22Rv1 (cell line): ENCODE results near the gene HOMER1.

Experiments
- H3K27ac ChIP-seq: fragments of 450-650 bp; 2 replicates; pipeline ENCODE4 v1.5.1; 2017
- ZFX ChIP-seq: fragments of 450-650 bp; IDR thresholded peaks from 2 replicates; pipeline ENCODE4 v1.6.1; 2017; ENCODE audit warnings: antibody characterized with exemption, borderline replicate concordance
- TF ChIP-seq, protein P1 (sequence below): fragments of 450-650 bp; IDR thresholded peaks from 2 replicates; pipeline ENCODE4 v1.5.1; 2017; ENCODE audit warnings: mild to moderate bottlenecking

HOMER1 gene

DNA sequence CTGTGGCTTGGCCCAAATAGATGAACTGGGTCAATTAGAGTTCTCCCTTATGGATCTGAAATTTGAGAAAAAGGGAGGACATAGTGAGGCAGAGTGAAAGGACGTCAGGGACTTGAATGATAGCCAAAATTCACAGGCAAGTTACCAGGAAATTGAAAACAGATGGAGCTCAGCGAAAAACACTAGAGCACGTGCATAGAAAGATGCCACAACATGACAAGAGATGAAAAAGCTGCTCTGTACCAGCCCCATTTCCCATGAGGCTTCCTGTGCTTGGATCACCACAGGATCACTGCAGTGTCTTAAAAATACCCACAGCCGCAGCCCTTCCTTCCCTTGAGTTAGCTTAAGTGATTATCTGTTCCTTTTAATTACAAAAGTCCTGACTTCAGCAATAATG lies 39.0 kb upstream of the HOMER1 start:
- no peak overlapping the region for H3K27ac ChIP-seq
- no peak for TF ChIP-seq ZFX
- TF ChIP-seq, protein P1, sequence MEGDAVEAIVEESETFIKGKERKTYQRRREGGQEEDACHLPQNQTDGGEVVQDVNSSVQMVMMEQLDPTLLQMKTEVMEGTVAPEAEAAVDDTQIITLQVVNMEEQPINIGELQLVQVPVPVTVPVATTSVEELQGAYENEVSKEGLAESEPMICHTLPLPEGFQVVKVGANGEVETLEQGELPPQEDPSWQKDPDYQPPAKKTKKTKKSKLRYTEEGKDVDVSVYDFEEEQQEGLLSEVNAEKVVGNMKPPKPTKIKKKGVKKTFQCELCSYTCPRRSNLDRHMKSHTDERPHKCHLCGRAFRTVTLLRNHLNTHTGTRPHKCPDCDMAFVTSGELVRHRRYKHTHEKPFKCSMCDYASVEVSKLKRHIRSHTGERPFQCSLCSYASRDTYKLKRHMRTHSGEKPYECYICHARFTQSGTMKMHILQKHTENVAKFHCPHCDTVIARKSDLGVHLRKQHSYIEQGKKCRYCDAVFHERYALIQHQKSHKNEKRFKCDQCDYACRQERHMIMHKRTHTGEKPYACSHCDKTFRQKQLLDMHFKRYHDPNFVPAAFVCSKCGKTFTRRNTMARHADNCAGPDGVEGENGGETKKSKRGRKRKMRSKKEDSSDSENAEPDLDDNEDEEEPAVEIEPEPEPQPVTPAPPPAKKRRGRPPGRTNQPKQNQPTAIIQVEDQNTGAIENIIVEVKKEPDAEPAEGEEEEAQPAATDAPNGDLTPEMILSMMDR: no peak

DNA sequence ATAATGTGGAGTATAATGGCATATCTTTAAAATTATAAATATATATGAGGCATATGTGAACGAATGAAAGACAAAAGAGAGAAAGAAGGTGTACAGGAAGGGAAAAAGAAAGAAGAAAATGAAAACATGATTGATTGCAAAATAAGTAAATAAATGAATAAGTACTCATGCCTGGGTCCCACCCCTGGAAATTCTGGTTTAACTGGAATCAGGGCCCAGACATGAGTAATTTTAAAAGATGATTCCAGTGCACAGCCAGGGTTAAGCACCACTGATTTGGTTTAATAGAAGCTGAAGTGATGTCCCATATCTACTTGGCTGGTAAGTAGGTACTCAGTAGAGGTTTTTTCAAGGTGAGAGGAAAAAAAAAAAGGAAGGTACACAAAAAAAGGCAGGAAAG lies 34.0 kb upstream of the HOMER1 start:
- H3K27ac ChIP-seq: peak overlapping the region; percentile 38
- TF ChIP-seq, protein P1: no peak
- TF ChIP-seq ZFX: no peak

DNA sequence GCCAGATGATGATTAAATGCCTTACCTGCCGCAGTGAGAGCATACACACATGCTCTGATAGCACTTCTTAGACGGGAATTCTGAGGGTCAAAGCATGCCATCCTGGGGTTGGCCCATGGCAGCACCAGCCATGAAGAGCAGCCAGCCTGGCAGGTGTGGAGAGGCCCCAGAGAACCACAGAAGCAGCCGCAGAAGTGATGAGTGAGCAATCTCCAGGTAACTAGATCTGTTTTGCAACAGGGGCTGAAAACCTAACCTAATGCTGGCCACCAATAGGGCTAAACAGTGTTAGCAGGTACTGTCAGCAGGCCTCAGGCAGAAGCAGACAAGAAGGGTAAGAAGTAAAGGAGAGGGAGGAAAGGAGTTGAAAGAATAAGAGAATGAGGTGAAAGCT lies 33.5 kb upstream of the HOMER1 start:
- peak overlapping the region; percentile 38 for H3K27ac ChIP-seq
- TF ChIP-seq, protein P1: no peak
- TF ChIP-seq ZFX: no peak

DNA sequence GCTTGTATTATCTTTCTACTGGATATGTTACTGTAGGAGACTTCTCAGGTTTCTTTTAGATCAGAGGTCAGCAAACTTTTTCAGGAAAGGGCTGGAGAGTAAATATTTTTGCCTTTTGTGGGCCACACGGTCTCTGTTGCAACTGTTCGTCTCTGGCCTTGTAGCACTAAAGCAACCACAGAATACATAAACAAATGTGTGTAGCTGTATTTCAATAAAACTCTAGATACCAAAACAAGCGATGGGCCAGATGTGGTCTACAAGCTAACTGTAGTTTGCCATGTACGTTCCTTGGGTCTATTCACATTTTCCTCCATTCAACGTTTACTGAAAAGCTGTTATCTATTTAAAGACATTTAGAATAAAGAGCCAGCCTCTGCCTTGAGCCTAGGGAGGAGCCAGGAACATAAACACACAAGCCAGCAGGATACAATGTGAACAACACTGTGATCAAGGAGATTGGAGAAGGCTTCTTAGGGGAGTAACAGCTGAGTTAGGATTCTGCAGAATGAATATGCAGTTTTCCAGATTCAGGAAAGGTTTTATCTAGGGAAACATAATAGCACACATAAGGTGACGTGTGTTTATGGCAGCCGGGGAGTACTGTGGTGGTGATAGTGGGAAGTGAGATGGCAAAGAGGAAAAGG lies 33.0 kb upstream of the HOMER1 start:
- no peak for TF ChIP-seq ZFX
- TF ChIP-seq, protein P1: no peak

DNA sequence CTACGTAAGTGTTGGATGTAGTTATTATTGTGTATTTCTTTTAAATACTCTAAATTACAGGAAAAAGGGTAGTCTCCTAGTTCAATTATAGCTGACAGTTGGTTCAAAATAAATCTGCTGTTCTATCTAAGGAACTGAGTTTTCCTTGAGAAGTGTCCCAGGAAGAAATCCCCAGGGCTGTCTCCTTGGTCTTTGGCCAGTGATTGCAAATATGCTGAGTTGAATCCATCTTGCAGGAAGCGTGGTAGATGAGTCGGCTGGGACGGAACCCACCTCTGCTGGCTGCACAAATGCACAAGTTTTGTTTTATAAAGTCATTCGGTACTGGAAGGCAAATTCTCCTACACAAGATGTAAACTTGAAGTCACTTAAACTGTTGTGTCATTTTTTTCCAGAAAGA lies 30.2 kb upstream of the HOMER1 start:
- TF ChIP-seq, protein P1: no peak
- no peak for TF ChIP-seq ZFX
- H3K27ac ChIP-seq: no peak overlapping the region

More for the DNA sequence above, 33.0 kb upstream of the HOMER1 start:
- H3K27ac ChIP-seq: no peak overlapping the region; the same call in 1 of the 2 replicates

DNA sequence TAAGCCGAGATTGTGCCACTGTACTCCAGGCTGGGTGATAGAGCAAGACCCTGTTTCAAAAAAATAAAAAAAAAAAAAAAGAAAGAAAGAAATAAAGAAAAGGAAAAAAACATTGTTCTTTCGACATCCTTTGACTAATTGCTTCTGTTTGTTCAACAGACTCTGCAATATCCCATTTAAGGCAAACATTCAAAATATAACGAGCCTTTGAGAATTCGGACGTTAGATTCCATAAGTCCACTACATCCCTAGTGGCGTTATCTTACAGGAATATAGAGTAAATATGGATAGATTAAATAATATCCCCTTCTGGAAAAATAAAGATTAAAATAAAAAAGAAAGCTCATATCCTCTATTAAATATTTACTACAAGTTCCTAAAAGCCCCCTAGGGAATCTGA lies 27.0 kb upstream of the HOMER1 start:
- TF ChIP-seq ZFX: no peak
- TF ChIP-seq, protein P1: no peak
- no peak overlapping the region for H3K27ac ChIP-seq

DNA sequence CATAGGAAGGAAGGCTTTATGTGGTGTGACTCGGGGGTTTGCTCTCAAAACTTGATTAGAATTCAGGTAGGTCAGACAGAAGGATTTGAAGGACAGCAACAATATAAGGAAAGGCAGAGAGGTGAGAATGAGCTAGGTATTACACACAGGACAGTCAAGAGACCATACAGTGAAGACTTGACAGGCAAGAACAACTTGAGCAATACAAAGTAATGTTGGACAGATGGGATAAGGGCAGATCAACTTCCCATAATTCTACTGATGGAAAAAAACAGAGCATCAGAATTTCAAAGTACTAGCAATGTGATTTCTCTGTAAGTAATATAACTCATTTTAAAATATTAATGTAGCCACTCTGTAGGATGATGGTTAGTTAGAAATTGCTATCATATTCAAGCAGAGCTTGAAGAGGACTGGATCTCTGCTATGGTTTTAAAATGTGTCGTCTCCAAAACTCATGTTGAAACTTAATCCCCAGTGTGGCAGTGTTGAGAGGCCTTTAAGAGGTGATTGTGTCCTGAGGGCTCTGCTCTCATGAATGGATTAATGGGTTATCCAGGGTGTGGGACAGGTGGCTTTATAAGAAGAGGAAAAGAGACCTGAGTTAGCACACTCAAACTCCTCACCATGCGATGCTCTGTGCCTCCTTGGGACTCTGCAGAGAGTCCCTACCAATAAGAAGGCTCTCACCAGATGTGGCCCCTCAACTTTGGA lies 22.4 kb upstream of the HOMER1 start:
- no peak for TF ChIP-seq ZFX
- TF ChIP-seq, protein P1: 0 out of 2 replicates have a peak, but pooled peaks have one; percentile 4
- no peak overlapping the region for H3K27ac ChIP-seq
